ENCODE measurements around the gene BEND5.

The BEND5 gene

GRCh38 chr1:48693674-48694320 lies 82.9 kb downstream of the BEND5 start:
- ChIA-PET CTCF (interaction anchor here (0.8 to 3.3 kb wide), 3 partner anchors 16 to 141 kb away, joined by 3 to 16 read pairs (median 3); no protein-coding TSS in a partner anchor), POLR2A (no interaction called here)
- Histone ChIP-seq H3K36me3 (ENCODE audit: control insufficient read depth in 2 of 2, insufficient read depth in 1 of 2, low read length in 2 of 2) (no peaks in the 10 kb centered on the region), H3K27ac (ENCODE audit: extremely low read depth, low read depth, low read length) (no peak overlapping the region), H3K9me3 (ENCODE audit: control insufficient read depth, insufficient read depth, low read depth, low read length) (no peaks in the 10 kb centered on the region), H3K4me1 (ENCODE audit: control insufficient read depth, insufficient read depth, low read length) (no peaks in the 10 kb centered on the region), H3K4me3 (ENCODE audit: low read depth, low read length) (no peak overlapping the region)
- TF ChIP-seq KLF9 (tag by site-specific recombination; IDR thresholded peaks at IDR 0.05; ENCODE audit: low read depth) (0 out of 2 replicates have a peak, but pooled peaks have one; percentile 9), ZFHX2 (tag by site-specific recombination; conservative IDR thresholded peaks at IDR 0.05) (0 out of 2 replicates have a peak, but pooled peaks have one; percentile 11), GLIS1 (tag by site-specific recombination; IDR thresholded peaks at IDR 0.05) (peak; percentile 77), ZNF311 (tag by site-specific recombination; IDR thresholded peaks at IDR 0.05; ENCODE audit: borderline replicate concordance) (no peak), ZNF112 (tag by site-specific recombination; IDR thresholded peaks at IDR 0.05) (no peak)

GRCh38 chr1:48693180-48693579 lies 83.5 kb downstream of the BEND5 start:
- H3K4me1 ChIP-seq (ENCODE audit: control insufficient read depth, insufficient read depth, low read length) = no peaks in the 10 kb centered on the region
- no peaks in the 10 kb centered on the region for H3K9me3 ChIP-seq (ENCODE audit: control insufficient read depth, insufficient read depth, low read depth, low read length)
- no peak overlapping the region for H3K4me3 ChIP-seq (ENCODE audit: low read depth, low read length)
- no peaks in the 10 kb centered on the region for H3K36me3 ChIP-seq (ENCODE audit: control insufficient read depth in 2 of 2, insufficient read depth in 1 of 2, low read length in 2 of 2)
- POLR2A ChIA-PET = interaction anchor here (0.6 kb wide), 1 partner anchor 953 kb away, joined by 3 read pairs; no protein-coding TSS in a partner anchor
- H3K27ac ChIP-seq (ENCODE audit: extremely low read depth, low read depth, low read length) = no peak overlapping the region
- CTCF ChIA-PET = interaction anchor here (0.5 to 3.3 kb wide), 4 partner anchors 16 to 135 kb away, joined by 3 to 16 read pairs (median 4); no protein-coding TSS in a partner anchor
- TF ChIP-seq SP2 (tag by site-specific recombination; IDR thresholded peaks at IDR 0.05) = no peak
- TF ChIP-seq ZBTB7A (tag by site-specific recombination; IDR thresholded peaks at IDR 0.05; ENCODE audit: low read depth) = no peak
- TF ChIP-seq ZNF26 (tag by site-specific recombination; IDR thresholded peaks at IDR 0.05) = no peak

GRCh38 chr1:48692235-48692634 lies 84.5 kb downstream of the BEND5 start:
- H3K4me1 ChIP-seq (ENCODE audit: control insufficient read depth, insufficient read depth, low read length) = no peaks in the 10 kb centered on the region
- TF ChIP-seq ZNF248 (tag by site-specific recombination; IDR thresholded peaks at IDR 0.05) = no peak
- TF ChIP-seq EGR2 (tag by site-specific recombination; IDR thresholded peaks at IDR 0.05; ENCODE audit: low read depth) = peak; percentile 98
- TF ChIP-seq ZNF146 (tag by site-specific recombination; IDR thresholded peaks at IDR 0.05) = no peak
- peak; percentile 99 for TF ChIP-seq ZFHX2 (tag by site-specific recombination; conservative IDR thresholded peaks at IDR 0.05)
- peak; percentile 96 for TF ChIP-seq GLIS1 (tag by site-specific recombination; IDR thresholded peaks at IDR 0.05)
- TF ChIP-seq ZNF664 (tag by site-specific recombination; IDR thresholded peaks at IDR 0.05) = no peak
- H3K27ac ChIP-seq (ENCODE audit: extremely low read depth, low read depth, low read length) = no peak overlapping the region
- ChIA-PET POLR2A (no interaction called here), CTCF (interaction anchor here (1.8 to 3.3 kb wide), 2 partner anchors 15 to 119 kb away, joined by 9 to 16 read pairs; no protein-coding TSS in a partner anchor)
- H3K36me3 ChIP-seq (ENCODE audit: control insufficient read depth in 2 of 2, insufficient read depth in 1 of 2, low read length in 2 of 2) = no peaks in the 10 kb centered on the region
- no peak overlapping the region for H3K4me3 ChIP-seq (ENCODE audit: low read depth, low read length)
- H3K9me3 ChIP-seq (ENCODE audit: control insufficient read depth, insufficient read depth, low read depth, low read length) = no peaks in the 10 kb centered on the region

GRCh38 chr1:48691429-48692001 lies 85.2 kb downstream of the BEND5 start:
- Histone ChIP-seq H3K4me3 (ENCODE audit: low read depth, low read length) (no peak overlapping the region), H3K4me1 (ENCODE audit: control insufficient read depth, insufficient read depth, low read length) (no peaks in the 10 kb centered on the region), H3K9me3 (ENCODE audit: control insufficient read depth, insufficient read depth, low read depth, low read length) (no peaks in the 10 kb centered on the region), H3K36me3 (ENCODE audit: control insufficient read depth in 2 of 2, insufficient read depth in 1 of 2, low read length in 2 of 2) (no peaks in the 10 kb centered on the region), H3K27ac (ENCODE audit: extremely low read depth, low read depth, low read length) (no peak overlapping the region)
- ChIA-PET CTCF (interaction anchor here (1.8 kb wide), 1 partner anchor 14 kb away, joined by 9 read pairs; no protein-coding TSS in a partner anchor), POLR2A (no interaction called here)
- no peak for TF ChIP-seq ZNF121 (tag by site-specific recombination; IDR thresholded peaks at IDR 0.05)
- no peak for TF ChIP-seq ZNF610 (tag by site-specific recombination; IDR thresholded peaks at IDR 0.05; ENCODE audit: borderline replicate concordance)
- TF ChIP-seq ZNF621 (tag by site-specific recombination; IDR thresholded peaks at IDR 0.05) = no peak
- TF ChIP-seq TCF7L2 (IDR thresholded peaks at IDR 0.05; ENCODE audit: borderline replicate concordance, low read depth, low read length) = no peak
- TF ChIP-seq ZNF214 (tag by site-specific recombination; IDR thresholded peaks at IDR 0.05; ENCODE audit: borderline replicate concordance) = no peak
- no peak for TF ChIP-seq PRDM10 (tag by site-specific recombination; IDR thresholded peaks at IDR 0.05)
- no peak for TF ChIP-seq ZSCAN16 (tag by site-specific recombination; IDR thresholded peaks at IDR 0.05)
- TF ChIP-seq HIC1 (tag by site-specific recombination; IDR thresholded peaks at IDR 0.05) = no peak

Measured in HEK293 (cell line).